Measurements from ENCODE around the gene SAP25.
A peak's percentile ranks its signal among the peaks of the same experiment; 100 is the strongest.

Gene SAP25

GRCh38 chr7:100591596-100591995, 17.9 kb upstream of the SAP25 start:
- DNase-seq: no peak

GRCh38 chr7:100590077-100590737, 16.5 kb upstream of the SAP25 start:
- DNase-seq: no peak

GRCh38 chr7:100589341-100589947, 15.7 kb upstream of the SAP25 start:
- DNase-seq: no peak

GRCh38 chr7:100588438-100588837, 14.7 kb upstream of the SAP25 start:
- no peak for DNase-seq

- DNase-seq: peak; percentile 100
These were observed 12.7 kb upstream of the SAP25 start, which contains the start of gene FBXO24 for GRCh38 chr7:100586266-100587025. Gene FBXO24, plus strand, starts transcription at chr7:100586328. Its CDS starts 298 bp downstream, at chr7:100586626.

- DNase-seq: peak; percentile 65
These were observed 12.0 kb upstream of the SAP25 start, which contains the start of gene LRCH4 for GRCh38 chr7:100585511-100586265. Gene LRCH4, minus strand, starts transcription at chr7:100586129. Its CDS starts 29 bp downstream, at chr7:100586100.

- no peak for DNase-seq
These were observed 11.2 kb upstream of the SAP25 start for GRCh38 chr7:100584683-100585510.

- DNase-seq: no peak
These were observed 10.5 kb upstream of the SAP25 start for GRCh38 chr7:100584054-100584682.

GRCh38 chr7:100583132-100584053, 9.7 kb upstream of the SAP25 start:
- DNase-seq: peak; percentile 71

- no peak for DNase-seq
These were observed 8.9 kb upstream of the SAP25 start for GRCh38 chr7:100582650-100583049.

GRCh38 chr7:100582041-100582579, 8.4 kb upstream of the SAP25 start:
- DNase-seq: no peak

- no peak for DNase-seq
These were observed 7.0 kb upstream of the SAP25 start for GRCh38 chr7:100580466-100581283.

- DNase-seq: no peak
These were observed 4.8 kb upstream of the SAP25 start for GRCh38 chr7:100578246-100579183.

GRCh38 chr7:100577507-100577906, 3.8 kb upstream of the SAP25 start:
- no peak for DNase-seq

- DNase-seq: no peak
These were observed 3.4 kb upstream of the SAP25 start for GRCh38 chr7:100577103-100577502.

GRCh38 chr7:100576384-100576993, 2.8 kb upstream of the SAP25 start:
- no peak for DNase-seq

GRCh38 chr7:100575746-100576383, 2.2 kb upstream of the SAP25 start:
- no peak for DNase-seq

Measured in CD4-positive, alpha-beta T cell treated with Interleukin-17A for 1 hour (primary cell).